GM23338 (cell line): ENCODE results near the gene DPP10. TPM values are rescaled to one million over a fixed set of nuclear protein-coding genes. Genes with fewer than 3 reads are reported as not detected.

Source experiments
- ATAC-seq: fragments of 200-7000 bp; cut with Tn5 transposase; 3 replicates; pipeline ENCODE4 v1.9.1; 2020
- DNase-seq: peaks from one replicate; pipeline ENCODE4 v3.0.0-alpha.2; 2015; ENCODE audit warnings: low spot score
- H2AFZ ChIP-seq: fragments of 200-600 bp; sonication (generic); 2 replicates; pipeline ENCODE4 v1.8.0; 2016; ENCODE audit warnings: antibody characterized with exemption, mild to moderate bottlenecking, moderate library complexity
- H3F3A ChIP-seq: fragments of 200-600 bp; sonication (generic); replicated peaks from 2 replicates; pipeline ENCODE4 v1.8.0; 2017; ENCODE audit warnings: antibody characterized with exemption, mixed run types, low read depth
- H3K27ac ChIP-seq: fragments of 200-600 bp; sonication (generic); 2 replicates; pipeline ENCODE4 v1.6.1; 2016; ENCODE audit warnings: low read depth
- H3K27me3 ChIP-seq: fragments of 200-600 bp; sonication (generic); 2 replicates; pipeline ENCODE4 v1.8.0; 2016; ENCODE audit warnings: mild to moderate bottlenecking, mixed run types, moderate library complexity; ENCODE audit not compliant: insufficient read depth
- H3K36me3 ChIP-seq: fragments of 200-600 bp; sonication (generic); 2 replicates; pipeline ENCODE4 v1.8.0; 2016; ENCODE audit warnings: mild to moderate bottlenecking; ENCODE audit not compliant: insufficient read depth
- H3K4me1 ChIP-seq: fragments of 200-600 bp; sonication (generic); 2 replicates; pipeline ENCODE4 v1.8.0; 2016; ENCODE audit warnings: mild to moderate bottlenecking, moderate library complexity; ENCODE audit not compliant: insufficient read depth
- H3K4me2 ChIP-seq: fragments of 200-600 bp; sonication (generic); 2 replicates; pipeline ENCODE4 v1.7.1; 2017; ENCODE audit warnings: mixed run types
- H3K4me3 ChIP-seq: fragments of 200-600 bp; sonication (generic); 2 replicates; pipeline ENCODE4 v1.6.1; 2016; ENCODE audit warnings: mixed run types
- H3K79me2 ChIP-seq: fragments of 200-600 bp; sonication (generic); replicated peaks from 2 replicates; pipeline ENCODE4 v1.8.0; 2017; ENCODE audit warnings: mild to moderate bottlenecking; ENCODE audit not compliant: insufficient read depth
- H3K9me2 ChIP-seq: fragments of 200-600 bp; sonication (generic); 2 replicates; pipeline ENCODE4 v1.8.0; 2017; ENCODE audit not compliant: insufficient read depth
- H4K20me1 ChIP-seq: fragments of 200-600 bp; sonication (generic); replicated peaks from 2 replicates; pipeline ENCODE4 v1.8.0; 2017; ENCODE audit warnings: mild to moderate bottlenecking; ENCODE audit not compliant: insufficient read depth
- H3K27ac Mint-ChIP-seq: 2 replicates; pipeline ENCODE4 v1.8.0; 2020; ENCODE audit warnings: inconsistent platforms, mild to moderate bottlenecking, moderate library complexity, mixed read lengths
- H3K27me3 Mint-ChIP-seq: 3 replicates; pipeline ENCODE4 v1.8.0; 2022; ENCODE audit warnings: low read depth, mild to moderate bottlenecking, moderate library complexity, mixed read lengths, inconsistent platforms; ENCODE audit not compliant: insufficient read depth, poor library complexity
- H3K36me3 Mint-ChIP-seq: 3 replicates; pipeline ENCODE4 v1.8.0; 2021; ENCODE audit warnings: low read depth, mild to moderate bottlenecking, inconsistent platforms, moderate library complexity, mixed read lengths
- H3K4me1 Mint-ChIP-seq: 3 replicates; pipeline ENCODE4 v1.8.0; 2020; ENCODE audit warnings: mild to moderate bottlenecking, inconsistent platforms, mixed read lengths
- H3K4me3 Mint-ChIP-seq: 3 replicates; pipeline ENCODE4 v1.8.0; 2021; ENCODE audit warnings: moderate library complexity, mild to moderate bottlenecking, inconsistent platforms, mixed read lengths
- H3K9me3 Mint-ChIP-seq: 3 replicates; pipeline ENCODE4 v1.8.0; 2020; ENCODE audit warnings: moderate library complexity, mild to moderate bottlenecking, inconsistent platforms, mixed read lengths
- EZH2phosphoT487 ChIP-seq: fragments of 200-600 bp; sonication (generic); IDR thresholded peaks from one replicate; pipeline ENCODE4 v1.8.1; 2018; ENCODE audit warnings: antibody characterized with exemption; ENCODE audit not compliant: unreplicated experiment
- NANOG ChIP-seq: IDR thresholded peaks from 2 replicates; pipeline ENCODE4 v1.6.1; 2016; ENCODE audit warnings: antibody characterized with exemption, borderline replicate concordance
- ZNF462 ChIP-seq: fragments of 250-450 bp; sonication (Bioruptor Pico); IDR thresholded peaks from 2 replicates; pipeline ENCODE4 v1.5.0; 2020; ENCODE audit warnings: mild to moderate bottlenecking, moderate library complexity
- polyA plus RNA-seq: library from polyadenylated mRNA; unstranded; fragments of >200 nt; fragmentation: Nextera tagmentation; extraction: Ambion mirVana; gene quantifications from 2 replicates; pipeline ENCODE4 v1.2.1, GENCODE V29; 2016
- total RNA-seq: library from RNA; depleted of rRNA; stranded (reverse); fragments of >200 nt; shearing (Covaris generic); gene quantifications from 2 replicates; pipeline ENCODE4 v1.2.3, GENCODE V29; 2014

DPP10 gene
- total and polyA plus RNA-seq, 2 experiments from 2014 or later, result 3.6 to 14.8 TPM

- H3K36me3 Mint-ChIP-seq, result peaks cover 5% of the 10 kb centered on the region; the same call in 1 of the 3 replicates
- DNase-seq, result peak; percentile 62
- H3K4me3 Mint-ChIP-seq, result peak overlapping the region; percentile 40; the same call in 2 of the 3 replicates
Measured at GRCh38 chr2:115214050-115214449, 771.6 kb downstream of the DPP10 start.

More at GRCh38 chr2:115214050-115214449, 771.6 kb downstream of the DPP10 start:
- H3F3A ChIP-seq, result no peaks in the 10 kb centered on the region
- Mint-ChIP-seq H3K9me3 (no peaks in the 10 kb centered on the region), H3K27me3 (no peaks in the 10 kb centered on the region), H3K27ac (0 out of 2 replicates have a peak overlapping the region, but pooled peaks have one; percentile 37), H3K4me1 (peaks cover 34% of the 10 kb centered on the region; the same call in 2 of the 3 replicates)
- no peaks in the 10 kb centered on the region for H3K9me2 ChIP-seq
- no peak overlapping the region for H3K4me3 ChIP-seq
- no peak overlapping the region for H2AFZ ChIP-seq
- H3K4me2 ChIP-seq, result peak overlapping the region; percentile 30
- peaks cover 37% of the 10 kb centered on the region for H3K4me1 ChIP-seq
- TF ChIP-seq NANOG (peak; percentile 52; the same call in 1 of the 2 replicates), EZH2phosphoT487 (no peak), ZNF462 (CRISPR knock-in tag) (peak; percentile 80)
- peak; percentile 96 for ATAC-seq
- H3K27ac ChIP-seq, result peak overlapping the region; percentile 21; the same call in 1 of the 2 replicates
- no peaks in the 10 kb centered on the region for H3K27me3 ChIP-seq
- no peaks in the 10 kb centered on the region for H3K36me3 ChIP-seq
- no peaks in the 10 kb centered on the region for H4K20me1 ChIP-seq
- H3K79me2 ChIP-seq, result peaks cover 8% of the 10 kb centered on the region; the same call in 1 of the 2 replicates
